RWPE2 (cell line): ENCODE results near the gene SLC23A1.
"Not testable (repeated sequence)": the region's sequence is repeated elsewhere in the genome, so short reads cannot be mapped to it uniquely, and the experiment has no call there.

Experiments
- ATAC-seq: fragments of 200-7000 bp; cut with Tn5 transposase; 3 replicates; pipeline ENCODE4 v1.9.1; 2021; ENCODE audit warnings: low read depth
- DNase-seq: peaks from one replicate; pipeline ENCODE4 v3.0.0-alpha.2; 2020; ENCODE audit warnings: low spot score
- H3K27ac ChIP-seq: fragments of 450-650 bp; 2 replicates; pipeline ENCODE4 v1.5.1; 2017; ENCODE audit warnings: mild to moderate bottlenecking; ENCODE audit not compliant: poor library complexity, severe bottlenecking
- H3K27me3 ChIP-seq: fragments of 250-450 bp; sonication (Bioruptor Pico); 2 replicates; pipeline ENCODE4 v1.5.1; 2021; ENCODE audit warnings: mild to moderate bottlenecking, moderate library complexity; ENCODE audit not compliant: insufficient read depth, poor library complexity, severe bottlenecking
- H3K36me3 ChIP-seq: fragments of 250-450 bp; sonication (Bioruptor Pico); 2 replicates; pipeline ENCODE4 v1.5.1; 2020; ENCODE audit warnings: low read depth, mild to moderate bottlenecking, moderate library complexity
- H3K4me1 ChIP-seq: fragments of 250-450 bp; sonication (Bioruptor Pico); 2 replicates; pipeline ENCODE4 v1.5.1; 2021; ENCODE audit warnings: mild to moderate bottlenecking, moderate library complexity; ENCODE audit not compliant: insufficient read depth, poor library complexity, severe bottlenecking
- H3K4me3 ChIP-seq: fragments of 250-450 bp; sonication (Bioruptor Pico); 2 replicates; pipeline ENCODE4 v1.5.1; 2021; ENCODE audit warnings: mild to moderate bottlenecking, moderate library complexity; ENCODE audit not compliant: severe bottlenecking
- H3K9me3 ChIP-seq: fragments of 250-450 bp; sonication (Bioruptor Pico); 2 replicates; pipeline ENCODE4 v1.5.1; 2021; ENCODE audit warnings: mild to moderate bottlenecking, moderate library complexity; ENCODE audit not compliant: severe bottlenecking
- TF ChIP-seq, protein P1 (sequence below): fragments of 450-650 bp; IDR thresholded peaks from one replicate; pipeline ENCODE4 v1.5.1; 2017; ENCODE audit warnings: mild to moderate bottlenecking, moderate library complexity; ENCODE audit not compliant: poor library complexity, severe bottlenecking

SLC23A1 gene

DNA sequence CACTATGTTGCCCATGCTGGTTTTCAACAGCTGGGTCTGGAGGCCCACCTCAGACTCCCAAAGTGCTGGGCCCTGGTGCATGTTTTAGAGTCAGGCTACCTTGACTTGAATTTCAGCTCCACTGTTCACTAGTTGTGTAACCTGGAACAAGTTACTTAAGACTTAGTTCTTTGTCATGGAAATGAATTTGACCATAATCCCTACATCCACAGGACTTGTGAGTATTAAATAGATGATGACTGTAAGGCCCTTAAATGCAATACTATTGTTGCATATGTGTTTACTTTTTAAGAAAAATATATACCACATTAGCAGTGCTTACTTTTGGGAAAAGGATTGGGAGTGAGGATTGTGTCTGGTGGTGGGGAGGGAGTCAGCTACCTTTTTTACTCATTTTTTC is 25.0 kb downstream of the SLC23A1 start:
- Histone ChIP-seq H3K9me3 (no peaks in the 10 kb centered on the region), H3K4me1 (no peaks in the 10 kb centered on the region), H3K36me3 (peaks cover 46% of the 10 kb centered on the region), H3K27ac (no peak overlapping the region), H3K4me3 (no peak overlapping the region), H3K27me3 (no peaks in the 10 kb centered on the region)
- DNase-seq = no peak
- peak; percentile 35; the same call in 1 of the 3 replicates for ATAC-seq
- TF ChIP-seq, protein P1, sequence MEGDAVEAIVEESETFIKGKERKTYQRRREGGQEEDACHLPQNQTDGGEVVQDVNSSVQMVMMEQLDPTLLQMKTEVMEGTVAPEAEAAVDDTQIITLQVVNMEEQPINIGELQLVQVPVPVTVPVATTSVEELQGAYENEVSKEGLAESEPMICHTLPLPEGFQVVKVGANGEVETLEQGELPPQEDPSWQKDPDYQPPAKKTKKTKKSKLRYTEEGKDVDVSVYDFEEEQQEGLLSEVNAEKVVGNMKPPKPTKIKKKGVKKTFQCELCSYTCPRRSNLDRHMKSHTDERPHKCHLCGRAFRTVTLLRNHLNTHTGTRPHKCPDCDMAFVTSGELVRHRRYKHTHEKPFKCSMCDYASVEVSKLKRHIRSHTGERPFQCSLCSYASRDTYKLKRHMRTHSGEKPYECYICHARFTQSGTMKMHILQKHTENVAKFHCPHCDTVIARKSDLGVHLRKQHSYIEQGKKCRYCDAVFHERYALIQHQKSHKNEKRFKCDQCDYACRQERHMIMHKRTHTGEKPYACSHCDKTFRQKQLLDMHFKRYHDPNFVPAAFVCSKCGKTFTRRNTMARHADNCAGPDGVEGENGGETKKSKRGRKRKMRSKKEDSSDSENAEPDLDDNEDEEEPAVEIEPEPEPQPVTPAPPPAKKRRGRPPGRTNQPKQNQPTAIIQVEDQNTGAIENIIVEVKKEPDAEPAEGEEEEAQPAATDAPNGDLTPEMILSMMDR = no peak

DNA sequence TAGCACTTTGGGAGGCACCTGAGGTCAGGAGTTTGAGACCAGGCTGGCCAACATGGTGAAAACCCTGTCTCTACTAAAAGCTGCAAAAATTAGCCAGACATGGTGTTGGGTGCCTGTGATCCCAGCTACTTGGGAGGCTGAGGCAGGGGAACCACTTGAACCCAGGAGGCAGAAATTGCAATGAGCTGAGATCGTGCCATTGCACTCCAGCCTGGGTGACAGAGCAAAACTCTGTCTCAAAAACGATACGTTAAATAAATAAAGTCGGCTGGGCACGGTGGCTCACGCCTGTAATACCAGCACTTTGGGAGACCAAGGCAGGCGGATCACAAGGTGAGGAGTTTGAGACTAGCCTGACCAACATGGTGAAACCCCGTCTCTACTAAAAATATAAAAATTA is 27.2 kb downstream of the SLC23A1 start:
- not testable (repeated sequence) for ATAC-seq, H3K27ac ChIP-seq, DNase-seq, H3K4me1 ChIP-seq, H3K4me3 ChIP-seq, H3K9me3 ChIP-seq, H3K27me3 ChIP-seq
- H3K36me3 ChIP-seq = peaks cover 46% of the 10 kb centered on the region

DNA sequence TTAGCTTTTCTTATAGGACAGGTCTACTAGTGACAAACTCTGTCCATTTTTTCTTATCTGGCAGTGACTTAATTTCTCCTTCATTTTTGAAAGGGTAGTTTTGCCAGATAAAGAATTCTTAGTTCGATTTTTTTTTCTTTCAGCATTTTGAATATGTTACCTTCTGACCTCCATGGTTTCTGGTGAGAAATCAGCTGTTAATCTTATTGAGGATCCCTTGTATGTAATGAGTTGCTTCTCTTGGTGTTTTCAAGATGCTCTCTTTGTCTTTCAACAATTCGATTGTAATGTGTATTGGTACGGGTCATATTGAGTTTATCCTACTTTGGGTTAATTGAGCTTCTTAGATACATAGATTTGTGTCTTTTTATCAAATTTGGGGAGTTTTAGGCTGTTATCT is 28.9 kb downstream of the SLC23A1 start:
- Histone ChIP-seq H3K36me3 (peaks cover 47% of the 10 kb centered on the region), H3K27ac (no peak overlapping the region), H3K27me3 (no peaks in the 10 kb centered on the region), H3K9me3 (no peaks in the 10 kb centered on the region), H3K4me1 (no peaks in the 10 kb centered on the region), H3K4me3 (no peak overlapping the region)
- DNase-seq (no peak), ATAC-seq (no peak)
- TF ChIP-seq, protein P1 = no peak

DNA sequence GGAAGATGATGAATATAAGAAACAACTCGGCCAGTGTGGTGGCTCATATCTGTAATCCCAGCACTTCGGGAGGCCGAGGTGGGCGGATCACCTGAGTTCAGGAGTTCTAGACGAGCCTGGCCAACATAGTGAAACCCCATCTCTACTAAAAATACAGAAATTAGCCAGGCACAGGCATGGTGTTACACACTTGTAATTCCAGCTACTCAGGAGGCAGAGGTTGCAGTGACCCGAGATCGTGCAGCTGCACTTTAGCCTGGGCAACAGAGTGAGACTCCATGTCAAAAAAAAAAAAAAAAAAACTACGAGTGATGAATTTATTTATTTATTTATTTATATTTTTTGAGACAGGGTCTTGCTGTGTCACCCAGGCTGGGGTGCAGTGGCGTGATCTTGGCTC is 35.2 kb downstream of the SLC23A1 start:
- not testable (repeated sequence) for ATAC-seq, H3K27ac ChIP-seq, H3K4me3 ChIP-seq, H3K4me1 ChIP-seq, H3K27me3 ChIP-seq, H3K9me3 ChIP-seq, DNase-seq
- H3K36me3 ChIP-seq = peaks cover 48% of the 10 kb centered on the region

DNA sequence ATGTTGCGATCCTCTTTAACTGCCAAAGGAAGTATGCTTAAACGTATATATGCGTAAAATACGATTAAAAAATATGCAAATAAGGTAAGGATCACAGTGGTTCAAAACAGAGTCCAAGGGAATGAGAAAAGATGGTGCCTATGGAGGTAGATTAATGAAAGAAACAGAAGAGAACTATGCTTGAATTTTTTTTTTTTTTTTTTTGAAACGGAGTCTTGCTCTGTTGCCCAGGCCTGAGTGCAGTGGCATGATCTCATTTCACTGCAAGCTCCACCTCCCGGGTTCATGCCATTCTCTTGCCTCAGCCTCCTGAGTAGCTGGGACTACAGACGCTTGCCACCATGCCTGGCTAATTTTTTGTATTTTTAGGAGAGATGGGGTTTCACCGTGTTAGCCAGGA is 37.7 kb downstream of the SLC23A1 start:
- H3K4me1 ChIP-seq, H3K9me3 ChIP-seq, H3K4me3 ChIP-seq, H3K27me3 ChIP-seq, DNase-seq, ATAC-seq, H3K27ac ChIP-seq: not testable (repeated sequence)
- H3K36me3 ChIP-seq = peaks cover 37% of the 10 kb centered on the region

DNA sequence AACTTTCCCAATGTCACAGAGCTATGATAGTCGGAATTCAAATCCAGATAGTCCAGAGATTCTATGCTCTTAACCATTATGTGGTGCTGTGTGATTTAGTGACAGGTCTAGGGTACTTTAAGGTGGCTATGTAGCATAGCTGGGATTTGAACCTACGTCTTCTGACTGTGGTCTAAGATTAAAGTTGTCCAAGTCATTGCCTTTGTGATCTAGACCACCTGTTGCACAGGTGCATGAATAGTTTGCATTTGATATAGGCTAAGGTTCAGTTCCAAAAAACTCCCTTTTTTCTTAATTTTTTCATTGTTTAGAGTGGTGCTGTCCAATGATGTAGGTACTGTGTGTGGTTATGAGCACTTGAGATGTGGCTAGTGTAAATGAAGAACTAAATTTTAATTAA is 38.9 kb downstream of the SLC23A1 start:
- DNase-seq (no peak), ATAC-seq (no peak)
- Histone ChIP-seq H3K4me1 (peaks cover 3% of the 10 kb centered on the region), H3K27ac (no peak overlapping the region), H3K4me3 (no peak overlapping the region), H3K27me3 (no peaks in the 10 kb centered on the region), H3K36me3 (peaks cover 32% of the 10 kb centered on the region), H3K9me3 (no peaks in the 10 kb centered on the region)
- TF ChIP-seq, protein P1 = no peak
